Esophagus muscularis mucosa (tissue), 4 donors: ENCODE measurements around the gene GPC1. TPM values are rescaled to one million over a fixed set of nuclear protein-coding genes. Genes with fewer than 3 reads are reported as not detected.
A peak's percentile ranks its signal among the peaks of the same experiment; 100 is the strongest.

Experiments
- DNase-seq: peaks from one replicate; pipeline ENCODE4 v3.0.0-alpha.2; 2017; ENCODE audit errors: extremely low spot score
- H3K27ac ChIP-seq, 4 donors: fragments of 200-600 bp; sonication (generic); replicated peaks in 1 of 4; 1 replicate in 3 of 4; 2 replicates in 1 of 4; pipeline ENCODE4 v1.5.1; 2016 to 2019; ENCODE audit warnings: mild to moderate bottlenecking in 1 of 4
- H3K27me3 ChIP-seq, 4 donors: fragments of 200-600 bp; sonication (generic); one replicate each; pipeline versions ENCODE4 v1.5.1 to v1.6.0; 2016 to 2019
- H3K36me3 ChIP-seq, 4 donors: fragments of 200-600 bp; sonication (generic); one replicate each; pipeline ENCODE4 v1.5.1; 2016 to 2019
- H3K4me1 ChIP-seq, 4 donors: fragments of 200-600 bp; sonication (generic); one replicate each; pipeline ENCODE4 v1.5.1; 2016 to 2019
- H3K4me3 ChIP-seq, 4 donors: fragments of 200-600 bp; sonication (generic); 1 replicate in 2 of 4; 2 replicates in 2 of 4; pipeline ENCODE4 v1.5.1; 2016 to 2019; ENCODE audit warnings: mild to moderate bottlenecking in 4 of 4, moderate library complexity in 1 of 4
- H3K9me3 ChIP-seq, 4 donors: fragments of 200-600 bp; sonication (generic); 1 replicate in 3 of 4; 2 replicates in 1 of 4; pipeline ENCODE4 v1.5.1; 2016 to 2019
- EP300 ChIP-seq: sonication (generic); formaldehyde crosslinking; IDR thresholded peaks from one replicate; pipeline ENCODE4 v1.6.1; 2017; ENCODE audit warnings: antibody characterized with exemption
- POLR2A ChIP-seq: fragments of 450-650 bp; IDR thresholded peaks from one replicate; pipeline ENCODE4 v1.6.1; 2017; ENCODE audit warnings: antibody characterized with exemption, moderate library complexity, mild to moderate bottlenecking, low read depth
- POLR2AphosphoS5 ChIP-seq, 2 donors: sonication (generic); formaldehyde crosslinking; IDR thresholded peaks; one replicate each; pipeline ENCODE4 v1.6.1; 2017; ENCODE audit warnings: antibody characterized with exemption in 2 of 2
- WGBS: methylation state at CpG from one replicate; pipeline ENCODE4 v1.1.5; 2018; 5-methylcytosine and 5-hydroxymethylcytosine counted together
- intact Hi-C: fragments of 100-400 bp; cut with DNase I; formaldehyde crosslinking; loops from one replicate; pipeline ENCODE4 v1.15.1; 2023
- total RNA-seq, 4 donors: library from RNA; depleted of rRNA; stranded (reverse); fragments of >200 nt; gene quantifications; one replicate each; pipeline versions ENCODE4 v1.1.0 to v1.2.1, GENCODE V29; 2016
- TF ChIP-seq, protein P1 (sequence below), 3 experiments: fragments of 200-600 bp in 2 of 3; fragments of 450-650 bp in 1 of 3; sonication (generic) in 2 of 3; IDR thresholded peaks; one replicate each; pipeline ENCODE4 v1.5.1; 2017 to 2019; ENCODE audit warnings: antibody characterized with exemption in 3 of 3, mild to moderate bottlenecking in 2 of 3, moderate library complexity in 1 of 3

The GPC1 gene
- total RNA-seq, 4 donors from 2014 or later = 29.1 to 71.5 (median 41.8) TPM

DNA sequence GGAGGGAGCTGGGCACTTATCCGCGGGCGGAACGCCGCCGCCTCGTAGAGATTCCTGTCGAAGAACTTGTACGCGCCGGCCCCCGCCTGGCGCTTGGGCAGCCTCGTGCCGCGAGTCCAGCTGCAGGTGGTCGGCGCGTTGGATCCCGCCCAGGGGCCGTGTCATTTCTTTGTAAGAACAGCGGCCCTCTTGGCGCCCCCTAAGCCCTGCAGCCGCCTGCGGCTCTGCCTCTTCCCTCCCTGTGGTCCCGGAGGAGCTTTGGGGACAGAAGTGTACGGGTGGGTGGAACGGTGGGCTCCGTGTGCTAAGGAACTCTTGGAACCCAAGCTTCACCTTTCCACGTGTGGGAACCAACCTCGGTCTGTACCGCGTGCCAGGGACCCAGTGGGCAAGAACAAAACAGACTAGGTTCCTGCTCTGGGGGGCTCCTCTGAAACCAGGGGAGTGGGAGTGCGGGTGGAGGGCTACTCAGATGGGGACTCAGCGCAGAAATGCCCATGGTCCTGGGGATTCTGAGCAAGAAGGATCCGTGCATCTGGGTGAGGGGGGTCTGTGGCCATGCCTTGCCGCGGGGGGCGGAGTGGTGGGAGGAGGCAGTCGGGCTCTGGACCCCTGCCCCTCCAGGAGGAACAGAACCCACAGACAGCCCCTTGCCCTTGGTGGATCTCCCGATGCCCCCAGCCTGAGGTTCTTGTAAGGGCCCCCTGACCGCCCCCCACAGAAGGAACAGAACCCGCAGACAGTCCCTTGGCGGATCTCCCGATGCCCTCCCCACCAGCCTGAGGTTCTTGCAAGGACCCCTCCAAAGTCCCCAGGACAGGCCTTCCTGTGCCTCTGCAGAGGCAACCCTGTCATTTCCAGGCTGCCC, 1.5 kb downstream of the GPC1 start:
- Histone ChIP-seq H3K4me1 (peaks cover 40 to 65% (median 55%) of the 10 kb centered on the region in 4 donors), H3K36me3 (peaks cover 0 to 4% (median 0%) of the 10 kb centered on the region in 4 donors), H3K4me3 (peak overlapping the region; percentile 65 to 84 (median 77)), H3K9me3 (no peaks in the 10 kb centered on the region), H3K27ac (peak overlapping the region; percentile 94 to 96 (median 95)), H3K27me3 (peaks cover 0 to 19% (median 0%) of the 10 kb centered on the region in 4 donors)
- no peak for TF ChIP-seq POLR2AphosphoS5 (IDR thresholded peaks at IDR 0.05)
- TF ChIP-seq EP300 = no peak
- TF ChIP-seq, protein P1, sequence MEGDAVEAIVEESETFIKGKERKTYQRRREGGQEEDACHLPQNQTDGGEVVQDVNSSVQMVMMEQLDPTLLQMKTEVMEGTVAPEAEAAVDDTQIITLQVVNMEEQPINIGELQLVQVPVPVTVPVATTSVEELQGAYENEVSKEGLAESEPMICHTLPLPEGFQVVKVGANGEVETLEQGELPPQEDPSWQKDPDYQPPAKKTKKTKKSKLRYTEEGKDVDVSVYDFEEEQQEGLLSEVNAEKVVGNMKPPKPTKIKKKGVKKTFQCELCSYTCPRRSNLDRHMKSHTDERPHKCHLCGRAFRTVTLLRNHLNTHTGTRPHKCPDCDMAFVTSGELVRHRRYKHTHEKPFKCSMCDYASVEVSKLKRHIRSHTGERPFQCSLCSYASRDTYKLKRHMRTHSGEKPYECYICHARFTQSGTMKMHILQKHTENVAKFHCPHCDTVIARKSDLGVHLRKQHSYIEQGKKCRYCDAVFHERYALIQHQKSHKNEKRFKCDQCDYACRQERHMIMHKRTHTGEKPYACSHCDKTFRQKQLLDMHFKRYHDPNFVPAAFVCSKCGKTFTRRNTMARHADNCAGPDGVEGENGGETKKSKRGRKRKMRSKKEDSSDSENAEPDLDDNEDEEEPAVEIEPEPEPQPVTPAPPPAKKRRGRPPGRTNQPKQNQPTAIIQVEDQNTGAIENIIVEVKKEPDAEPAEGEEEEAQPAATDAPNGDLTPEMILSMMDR (IDR thresholded peaks at IDR 0.05) = no peak
- no peak for TF ChIP-seq POLR2A
- intact Hi-C loops = loop anchor here (10.0 kb wide), 1 partner anchor 128 kb away; the partner anchor contains the start of genes DUSP28 and RNPEPL1
- 32% methylated on average over 25 of the region's 45 CpGs for WGBS
- no peak for DNase-seq

DNA sequence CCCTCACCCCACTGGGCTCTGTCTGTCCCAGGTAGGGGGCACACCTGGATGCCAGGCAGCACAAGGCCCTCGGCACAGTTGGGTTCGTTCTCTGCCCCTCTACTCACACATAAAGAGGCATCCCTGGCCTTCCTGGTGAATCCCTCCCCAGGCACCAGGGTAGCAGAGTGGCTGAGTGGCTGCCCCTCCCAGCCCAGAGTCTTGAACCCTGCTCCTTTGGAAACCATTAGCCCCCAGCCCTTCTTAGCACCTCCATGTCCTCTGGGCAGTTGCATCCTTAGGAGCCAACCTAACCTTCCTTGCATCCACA, 2.0 kb downstream of the GPC1 start:
- Histone ChIP-seq H3K27ac (peak overlapping the region in 3 of 4 donors; percentile 6 to 94 (median 33)), H3K4me1 (peaks cover 43 to 68% (median 56%) of the 10 kb centered on the region in 4 donors), H3K36me3 (peaks cover 0 to 4% (median 0%) of the 10 kb centered on the region in 4 donors), H3K27me3 (peaks cover 0 to 19% (median 0%) of the 10 kb centered on the region in 4 donors), H3K9me3 (no peaks in the 10 kb centered on the region), H3K4me3 (peak overlapping the region; percentile 65 to 84 (median 77))
- TF ChIP-seq POLR2AphosphoS5 (IDR thresholded peaks at IDR 0.05) (no peak), EP300 (no peak), POLR2A (no peak)
- TF ChIP-seq, protein P1 (IDR thresholded peaks at IDR 0.05) = no peak
- 83% methylated on average over 2 of the region's 2 CpGs for WGBS
- no peak for DNase-seq
- intact Hi-C loops = loop anchor here (10.0 kb wide), 1 partner anchor 127 kb away; the partner anchor contains the start of genes DUSP28 and RNPEPL1

DNA sequence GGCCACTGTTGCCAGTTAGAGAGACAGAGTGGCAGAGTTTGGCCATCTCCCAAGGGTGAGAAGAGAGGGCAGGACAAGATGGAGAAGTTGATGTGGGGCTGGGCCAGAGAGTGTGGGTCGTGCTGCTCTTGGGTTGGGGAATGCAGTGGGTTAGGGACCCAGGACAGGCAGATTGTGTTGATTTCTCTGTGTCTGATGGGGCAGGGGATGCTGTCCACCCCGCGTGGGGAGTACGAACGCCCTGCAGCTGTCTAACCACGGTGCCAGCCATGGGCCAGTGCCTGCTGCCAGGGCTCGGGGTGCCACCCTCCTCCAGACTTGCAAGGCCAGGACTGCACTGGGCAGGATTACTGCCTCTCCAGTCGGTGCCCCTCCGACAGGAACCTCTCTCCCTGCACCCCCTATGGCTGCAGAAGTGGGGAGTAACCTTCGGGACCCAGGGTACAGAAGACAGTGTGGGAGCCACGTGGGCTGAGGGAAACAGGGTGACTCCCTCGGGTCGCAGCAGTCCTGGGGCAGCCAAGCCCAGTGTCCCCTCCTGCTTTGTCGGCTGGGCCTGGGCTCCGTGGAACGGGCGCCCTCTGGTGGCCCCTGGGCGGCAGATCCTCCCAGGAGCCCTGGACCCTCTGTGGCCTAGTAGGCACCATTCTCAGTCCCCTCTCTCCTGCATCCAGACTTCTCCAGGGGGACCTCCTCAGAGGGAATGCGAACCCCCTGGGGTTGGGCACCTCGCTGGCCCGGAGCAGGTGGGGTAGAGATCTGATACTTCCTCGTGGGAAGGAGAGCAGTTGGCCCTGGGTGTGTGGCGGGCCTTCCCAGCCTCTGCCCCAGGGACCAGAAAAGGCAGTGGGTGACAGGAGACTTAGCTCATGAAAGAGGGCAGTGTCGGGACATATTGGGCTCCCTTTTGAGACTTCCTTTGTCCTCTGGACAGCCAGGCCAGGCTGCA, 2.7 kb downstream of the GPC1 start:
- peak overlapping the region in 1 of 4 donors; percentile 6 for H3K27ac ChIP-seq
- WGBS = 54% methylated on average over 11 of the region's 24 CpGs
- H3K9me3 ChIP-seq = no peaks in the 10 kb centered on the region
- peak overlapping the region; percentile 65 to 84 (median 77) for H3K4me3 ChIP-seq
- H3K4me1 ChIP-seq = peaks cover 43 to 72% (median 57%) of the 10 kb centered on the region in 4 donors
- intact Hi-C loops = loop anchor here (1.0 to 10.0 kb wide), 2 partner anchors 127 to 205 kb away; partner anchors contain the start of genes DUSP28 and RNPEPL1
- DNase-seq = no peak
- TF ChIP-seq EP300 = no peak
- TF ChIP-seq POLR2AphosphoS5 (IDR thresholded peaks at IDR 0.05) = peak in 1 of 2 donors; percentile 57
- TF ChIP-seq POLR2A = no peak
- TF ChIP-seq, protein P1 (IDR thresholded peaks at IDR 0.05) = peak; percentile 92 to 97 (median 96)
- peaks cover 0 to 19% (median 0%) of the 10 kb centered on the region in 4 donors for H3K27me3 ChIP-seq
- H3K36me3 ChIP-seq = peaks cover 0 to 4% (median 0%) of the 10 kb centered on the region in 4 donors
